Mesenteric fat pad (tissue), 1 donor: ENCODE results near the gene MESP2. TPM values are rescaled to one million over a fixed set of nuclear protein-coding genes. Genes with fewer than 3 reads are reported as not detected.
"Not testable (repeated sequence)": the region's sequence is repeated elsewhere in the genome, so short reads cannot be mapped to it uniquely, and the experiment has no call there.

ENCODE experiments used
- DNase-seq: peaks from one replicate; pipeline ENCODE4 v3.0.0-alpha.2; 2020; ENCODE audit warnings: low spot score
- total RNA-seq: library from RNA; stranded (reverse); fragmentation: NEBNext Ultra II Directional; extraction: Animal tissue kit (Norgen Biotek cat#: 25700); gene quantifications from one replicate; pipeline ENCODE4 v1.2.1, GENCODE V29; 2021
- donor health status: DM: yes; HTN: yes; CAD: no.

MESP2 gene
- total RNA-seq, 1 donor from 2014 or later, result 0.96 TPM

- DNase-seq, result no peak
Observed at GRCh38 chr15:89780601-89781000, 4.5 kb downstream of the MESP2 start.

DNA sequence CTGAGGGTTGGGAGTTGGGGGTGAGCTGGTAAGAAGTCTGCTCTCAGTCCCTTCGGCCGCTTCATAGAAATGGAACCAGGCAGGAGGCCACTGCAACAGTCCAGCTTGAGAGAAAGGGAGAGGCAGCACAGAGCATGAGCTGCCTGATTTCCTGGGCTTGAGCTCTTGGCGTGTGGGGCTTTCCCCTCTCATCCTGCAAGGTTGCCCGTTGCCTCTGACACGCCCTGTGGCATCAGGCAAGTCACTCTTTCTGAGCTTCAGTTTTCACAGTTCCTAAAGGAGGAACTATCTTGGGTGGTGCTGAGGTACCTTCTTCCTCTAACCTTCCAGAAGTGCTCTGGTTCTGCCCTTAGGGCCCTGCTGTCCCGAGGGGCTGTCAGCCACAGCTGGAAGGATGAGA, 4.9 kb downstream of the MESP2 start:
- DNase-seq, result no peak

DNA sequence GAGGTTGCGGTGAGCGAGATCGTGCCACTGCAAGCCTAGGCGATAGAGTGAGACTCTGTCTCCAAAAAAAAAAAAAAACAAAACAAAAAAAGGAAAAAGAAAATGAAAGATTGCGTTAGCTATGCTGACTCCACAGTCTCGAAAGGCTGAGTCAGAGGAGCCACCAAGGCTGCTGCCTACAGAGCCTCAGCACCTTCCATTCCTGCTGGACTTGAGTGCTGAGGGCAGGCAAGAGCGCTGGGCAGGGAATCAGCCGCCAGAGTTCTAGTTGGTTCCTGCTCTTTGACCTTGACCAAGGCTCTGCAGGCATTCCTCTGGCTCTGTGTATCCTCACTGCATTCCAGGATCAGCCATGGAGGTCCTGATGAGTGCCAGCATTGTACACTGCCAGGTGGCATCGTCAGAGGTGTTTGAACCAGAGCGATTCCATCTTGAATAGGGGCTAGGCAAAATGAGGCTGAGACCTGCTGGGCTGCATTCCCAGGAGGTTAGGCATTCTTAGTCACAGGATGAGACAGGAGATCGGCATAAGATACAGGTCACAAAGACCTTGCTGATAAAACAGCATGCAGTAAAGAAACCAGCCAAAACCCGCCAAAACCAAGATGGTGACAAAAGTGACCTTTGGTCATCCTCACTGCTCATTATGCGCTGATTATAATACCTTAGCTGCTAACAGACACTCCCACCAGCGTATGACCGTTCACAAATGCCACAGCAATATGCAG, 5.9 kb downstream of the MESP2 start:
- DNase-seq, result no peak

DNA sequence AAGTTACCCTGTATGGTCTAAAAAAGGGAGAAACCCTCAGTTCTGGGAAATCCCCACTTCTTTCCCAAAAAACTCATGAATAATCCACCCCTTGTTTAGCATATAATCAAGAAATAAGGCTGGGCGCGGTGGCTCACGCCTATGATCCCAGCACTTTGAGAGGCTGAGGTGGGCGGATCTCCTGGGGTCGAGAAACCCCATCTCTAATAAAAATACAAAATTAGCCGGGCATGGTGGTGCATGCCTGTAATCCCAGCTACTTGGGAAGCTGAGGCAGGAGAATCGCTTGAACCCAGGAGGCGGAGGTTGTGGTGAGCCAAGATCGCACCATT, 6.5 kb downstream of the MESP2 start:
- DNase-seq, result not testable (repeated sequence)

DNA sequence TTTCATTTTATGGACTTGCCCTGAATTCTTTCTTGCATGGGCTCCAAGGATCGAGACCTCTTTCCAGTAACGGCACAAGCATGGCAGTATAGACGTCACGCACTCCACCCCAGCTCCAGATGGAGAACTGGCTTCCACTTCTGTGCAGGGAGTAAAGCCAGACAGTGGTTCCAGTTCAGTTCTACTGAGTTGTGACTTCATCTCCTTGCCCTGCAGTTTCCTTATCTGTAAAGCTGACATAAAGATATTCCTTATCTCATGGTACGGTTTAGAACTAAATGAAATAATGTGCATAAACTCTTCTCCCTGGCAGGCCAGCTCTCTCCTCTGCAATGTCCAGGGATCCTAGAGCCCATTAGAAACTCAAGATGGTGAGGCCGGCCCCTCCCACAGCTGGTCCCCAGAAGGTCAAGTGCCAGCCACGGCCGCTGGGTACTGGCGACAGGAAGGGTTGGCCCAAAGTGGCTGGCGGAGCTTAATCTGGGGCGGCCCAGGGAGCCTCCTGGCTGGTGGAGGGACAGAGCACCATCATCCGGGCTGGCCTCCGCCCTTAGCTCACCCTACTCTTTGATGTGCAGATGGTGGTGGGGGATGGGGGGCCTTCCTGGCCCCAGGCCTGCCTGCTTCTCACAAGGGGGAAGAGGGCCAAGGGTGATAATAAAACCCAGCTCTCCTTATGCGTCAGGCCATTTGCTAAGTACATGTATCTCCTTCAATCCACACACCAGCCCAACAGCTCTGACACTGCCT, 7.2 kb downstream of the MESP2 start:
- no peak for DNase-seq

DNA sequence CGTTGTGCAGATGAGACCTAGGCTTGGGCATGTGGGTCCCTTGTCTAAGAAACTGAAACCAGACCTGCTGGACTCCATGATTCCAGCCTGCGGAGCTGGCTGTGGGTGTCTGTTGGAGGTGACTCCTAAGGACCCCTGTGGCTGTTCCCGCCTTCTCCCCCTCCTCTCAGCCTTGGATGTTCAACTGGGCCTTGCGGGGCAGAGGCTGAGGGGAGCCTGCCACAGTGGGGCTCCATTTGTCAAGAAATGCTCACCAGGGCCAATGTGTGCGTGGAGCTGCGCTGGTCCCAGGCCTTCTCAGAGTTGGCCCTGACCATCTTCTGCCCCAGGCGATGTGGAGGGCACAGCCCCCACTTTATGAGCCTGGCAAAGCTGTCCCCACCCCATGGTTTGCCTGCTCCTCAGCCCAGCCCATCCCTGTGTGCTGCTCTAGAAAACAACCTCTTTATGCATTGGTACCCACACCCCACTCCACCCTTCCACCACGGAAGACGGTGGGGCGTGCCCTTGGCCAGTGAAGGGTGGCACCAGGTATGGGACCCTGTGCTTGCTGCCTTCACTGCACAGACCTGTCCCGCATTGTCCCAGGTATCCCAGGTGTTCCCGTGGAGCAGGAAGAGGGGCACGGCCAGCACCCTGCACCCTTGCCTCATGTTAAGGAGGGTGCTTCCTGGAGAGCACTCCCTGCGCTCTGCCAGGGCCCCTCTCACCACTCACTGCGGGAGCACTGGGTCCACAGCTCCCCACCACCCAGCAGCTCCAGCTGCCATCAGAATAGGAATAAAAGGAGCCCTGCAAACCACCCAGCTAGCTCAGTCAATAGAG, 7.9 kb downstream of the MESP2 start:
- no peak for DNase-seq

- no peak for DNase-seq
Observed at GRCh38 chr15:89784686-89784960, 8.5 kb downstream of the MESP2 start.

DNA sequence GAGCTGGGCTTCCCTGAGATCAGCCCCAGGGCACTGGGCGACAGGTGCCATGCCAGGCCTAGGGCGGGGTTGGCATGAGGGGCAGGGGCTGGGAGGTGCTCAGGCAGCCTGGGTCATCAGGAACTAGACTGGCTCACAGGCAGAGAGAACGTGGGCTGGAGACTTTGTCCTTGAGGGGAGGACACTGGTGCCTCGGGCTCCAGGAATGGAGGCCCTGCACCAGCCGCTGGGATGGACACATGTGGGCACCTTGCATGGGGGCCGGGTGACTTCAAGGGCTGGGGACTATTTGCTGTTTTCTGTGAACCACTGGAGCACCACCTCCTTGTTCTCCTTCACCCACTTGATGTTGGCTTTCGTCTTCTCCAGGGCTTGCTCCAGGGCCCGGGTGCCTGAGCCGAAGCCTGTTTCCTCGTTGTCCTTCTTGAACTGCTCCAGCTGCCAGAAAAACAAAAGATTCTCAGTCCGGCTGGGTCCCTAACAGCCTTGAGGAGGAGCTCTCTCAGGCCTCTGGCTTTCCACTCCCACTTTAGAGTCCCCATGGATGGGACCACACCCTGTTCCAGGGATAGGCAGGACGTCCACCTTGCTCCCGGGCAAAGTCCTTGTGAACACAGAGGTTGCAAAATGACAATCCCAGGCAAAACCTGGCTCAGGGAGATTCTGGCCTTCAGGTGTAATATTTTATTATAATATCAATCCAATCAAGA, 9.1 kb downstream of the MESP2 start:
- no peak for DNase-seq

- no peak for DNase-seq
Observed at GRCh38 chr15:89785774-89786140, 9.6 kb downstream of the MESP2 start.

- DNase-seq, result no peak
Observed at GRCh38 chr15:89787944-89788343, 11.8 kb downstream of the MESP2 start.

GRCh38 chr15:89788585-89788984, 12.5 kb downstream of the MESP2 start:
- DNase-seq, result not testable (repeated sequence)

DNA sequence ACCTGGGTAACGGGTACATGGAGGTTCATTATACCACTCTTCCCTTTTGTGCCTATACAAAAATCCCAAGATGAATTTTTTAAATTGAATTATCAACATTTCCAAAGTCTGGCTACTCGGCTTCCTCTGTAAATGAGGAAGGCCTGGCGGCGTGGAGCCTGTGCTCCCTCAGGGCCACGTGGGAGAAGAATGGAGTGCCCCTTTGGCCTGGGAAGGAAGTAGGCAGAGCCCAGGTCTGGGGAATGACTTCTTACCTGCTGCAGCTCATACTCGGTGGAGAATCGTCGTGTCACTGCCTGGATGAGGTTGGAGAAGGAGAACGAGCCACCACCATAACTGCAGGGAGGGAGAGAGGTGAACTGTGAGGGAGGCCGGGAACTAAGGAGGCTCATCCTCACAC, 14.1 kb downstream of the MESP2 start:
- DNase-seq, result no peak

DNA sequence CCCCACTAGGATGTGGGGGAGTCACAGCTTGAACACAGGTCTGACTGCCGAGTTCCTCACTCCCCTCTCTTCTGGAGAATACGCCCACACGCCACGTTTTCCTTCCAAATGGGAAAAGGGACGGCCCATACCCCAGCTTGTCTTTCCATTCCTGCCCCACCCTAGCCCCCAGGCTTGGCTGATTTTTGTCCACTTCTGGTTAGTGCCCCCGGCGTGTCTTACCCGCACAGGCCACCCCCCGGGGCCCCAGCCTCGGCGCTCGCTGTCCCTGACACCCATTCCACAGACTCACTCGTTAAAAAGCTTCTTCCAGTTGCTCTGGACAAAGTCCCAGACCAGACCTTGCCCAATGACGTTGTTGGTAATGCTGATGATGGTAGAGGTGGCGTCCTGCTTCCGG, 14.5 kb downstream of the MESP2 start:
- no peak for DNase-seq

- no peak for DNase-seq
Observed at GRCh38 chr15:89792106-89792805, 16.1 kb downstream of the MESP2 start.

DNA sequence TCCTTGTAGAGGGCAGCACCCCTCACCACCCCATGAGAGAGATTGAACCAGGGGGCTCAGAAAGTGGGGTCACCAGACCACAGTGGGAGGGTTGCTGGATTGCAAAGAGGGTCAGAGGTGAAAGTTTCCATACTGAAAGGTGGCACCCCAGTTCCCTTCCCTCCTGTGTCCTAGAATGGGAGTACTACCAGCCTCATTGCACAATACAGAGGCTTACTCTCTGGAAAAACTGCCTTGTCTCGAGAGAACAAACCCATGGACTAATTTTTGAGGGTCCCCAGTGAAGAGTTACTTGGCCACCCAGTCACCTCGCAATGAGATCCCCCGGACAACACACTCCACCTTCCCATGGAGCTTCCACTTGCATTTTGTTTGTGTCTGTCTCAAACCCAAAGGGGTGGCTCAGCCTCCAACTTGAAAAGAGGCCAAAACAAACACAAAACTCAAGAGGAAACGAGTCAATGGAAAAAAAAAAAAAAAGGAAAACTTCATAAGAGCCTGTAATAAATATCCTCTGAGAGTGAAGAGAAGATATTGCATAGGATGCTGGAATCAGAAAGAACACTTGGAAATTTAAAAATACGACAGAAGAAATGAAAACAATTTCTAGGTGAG, 18.6 kb downstream of the MESP2 start:
- no peak for DNase-seq

DNA sequence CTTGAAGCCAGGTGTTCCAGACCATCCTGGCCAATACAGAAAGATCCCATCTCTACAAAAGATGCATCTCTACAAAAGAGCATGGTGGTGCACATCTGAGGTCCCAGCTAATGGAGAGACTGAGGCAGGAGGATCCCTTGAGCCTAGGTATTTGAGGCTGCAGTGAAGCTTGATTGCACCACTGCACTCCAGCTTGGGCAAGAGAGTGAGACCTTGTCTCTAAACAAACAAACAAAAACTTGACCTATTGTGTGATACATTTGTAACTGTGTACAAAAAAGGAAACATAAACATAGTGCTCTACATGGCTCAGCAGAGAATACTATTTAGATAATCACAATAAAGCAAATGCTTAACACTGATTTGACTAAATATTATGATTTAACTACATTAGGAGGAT, 19.9 kb downstream of the MESP2 start:
- DNase-seq, result no peak

DNA sequence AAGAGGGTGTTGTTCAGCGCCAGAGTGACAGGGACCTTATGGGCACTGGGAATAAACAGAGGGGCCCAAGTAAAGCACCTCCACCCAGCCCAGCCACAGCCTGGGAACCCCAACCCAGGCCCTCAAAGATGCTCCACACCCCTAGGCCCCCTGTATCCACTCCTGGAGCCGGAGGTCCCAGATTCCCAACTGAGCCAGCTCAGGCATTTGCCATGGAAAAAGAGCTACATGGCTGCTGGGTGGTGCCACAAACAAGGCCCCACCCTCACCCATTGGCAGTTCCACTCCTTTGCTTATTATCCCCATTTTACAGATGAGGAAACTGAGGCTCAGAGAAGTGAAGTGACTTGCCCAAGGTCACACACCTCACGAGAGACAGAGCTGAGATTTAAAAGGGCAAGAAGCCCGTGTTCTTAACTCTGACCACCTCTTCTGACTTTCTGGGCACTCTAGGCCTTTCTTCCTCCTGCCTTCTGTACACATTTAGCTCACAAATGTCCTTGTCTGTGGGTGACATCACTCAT, 21.6 kb downstream of the MESP2 start:
- DNase-seq, result no peak

DNA sequence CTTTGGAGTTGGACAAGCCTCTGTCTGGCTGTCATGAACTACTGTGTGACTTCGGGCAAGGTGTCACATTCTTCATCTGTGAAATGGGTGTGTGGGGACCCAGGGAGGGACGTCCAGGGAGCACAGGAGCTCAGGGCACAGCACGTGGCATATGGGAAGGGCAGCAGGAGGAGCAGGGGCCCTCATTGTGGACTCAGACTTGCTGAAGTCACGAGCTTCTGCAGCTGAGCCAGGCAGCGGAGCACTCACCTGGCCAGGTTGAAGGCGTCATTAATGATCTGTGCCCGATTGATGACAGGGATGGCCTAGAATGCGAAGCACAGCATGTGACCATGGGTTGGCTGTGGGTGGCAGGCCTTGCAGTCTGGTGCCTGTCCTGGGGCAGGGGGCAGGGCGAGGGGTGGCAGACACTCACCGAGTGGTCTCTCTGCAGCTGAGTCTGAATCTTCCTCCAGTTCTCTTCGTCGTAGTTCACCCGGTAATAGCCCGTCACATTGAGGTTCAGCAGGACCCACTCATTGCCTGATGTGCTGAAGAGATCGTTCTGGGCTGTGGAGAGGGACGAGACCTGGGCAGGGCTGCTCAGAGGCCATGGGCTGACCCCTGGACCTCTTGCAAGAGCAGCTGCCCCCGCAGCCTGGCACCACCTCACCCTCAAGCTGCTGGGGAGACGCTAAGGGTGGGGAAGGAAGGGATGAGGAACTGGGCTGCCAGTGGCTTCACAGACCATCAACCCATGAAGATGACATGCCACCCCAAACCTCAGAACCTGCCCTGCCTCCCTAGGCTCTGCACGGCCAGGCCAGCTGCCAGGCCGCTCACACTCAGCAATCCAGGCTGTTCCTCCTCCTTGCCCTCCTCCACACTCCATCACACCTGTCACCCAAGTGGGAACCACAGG, 23.1 kb downstream of the MESP2 start:
- no peak for DNase-seq

DNA sequence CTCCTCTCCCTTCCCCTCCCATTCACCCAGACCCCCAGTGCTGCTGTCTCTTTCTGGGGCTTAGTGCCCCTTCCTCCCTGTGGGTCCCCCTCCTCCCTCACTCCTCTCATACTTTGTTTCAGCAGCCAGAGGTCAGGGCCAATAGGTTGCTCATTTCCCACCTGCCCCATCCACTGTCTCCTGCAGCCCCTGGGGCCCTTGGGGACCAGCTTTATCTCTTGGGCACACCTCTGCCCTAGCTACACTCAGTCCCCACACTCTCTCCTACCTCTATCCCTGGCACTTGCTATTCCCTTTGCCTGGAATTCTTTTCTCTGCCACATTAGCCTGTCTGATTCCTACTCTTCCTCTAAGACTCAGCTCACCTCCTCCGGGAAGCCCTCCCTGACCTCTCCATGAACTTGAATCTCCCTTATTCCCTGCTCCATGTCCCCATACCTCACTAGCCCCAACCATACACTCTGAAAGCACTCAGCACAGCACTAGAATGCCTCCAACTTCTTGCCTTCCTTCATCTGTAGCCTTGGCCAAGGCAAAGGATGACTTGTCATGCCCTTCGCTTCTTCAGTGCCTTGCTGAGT, 23.9 kb downstream of the MESP2 start:
- no peak for DNase-seq
